H1 (cell line): ENCODE results near the gene OLFML2A. TPM values are rescaled to one million over a fixed set of nuclear protein-coding genes. Genes with fewer than 3 reads are reported as not detected.

ENCODE experiments used
- CTCF ChIP-seq, 3 experiments: IDR thresholded peaks; 1 replicate in 2 of 3; 2 replicates in 1 of 3; pipeline versions ENCODE4 v1.5.1 to v1.6.1; 2011; ENCODE audit warnings: low read length in 3 of 3, mild to moderate bottlenecking in 3 of 3, inconsistent platforms in 2 of 3, low read depth in 1 of 3, moderate library complexity in 1 of 3; ENCODE audit not compliant: insufficient read depth in 1 of 3; ENCODE audit errors: control extremely low read depth in 1 of 3
- EZH2 ChIP-seq: fragments of 200-600 bp; sonication (generic); IDR thresholded peaks from 2 replicates; pipeline ENCODE4 v1.7.1; 2012; ENCODE audit warnings: low read depth, mild to moderate bottlenecking, moderate library complexity, low read length, inconsistent platforms; ENCODE audit not compliant: severe bottlenecking
- polyA plus RNA-seq, 7 experiments: library from polyadenylated mRNA; depleted of rRNA in 3 of 7; stranded (reverse) in 5 of 7; unstranded in 2 of 7; fragments of >200 nt in 5 of 7; fragments of 200-250 nt in 2 of 7; gene quantifications; 1 replicate in 5 of 7; 2 replicates in 1 of 7; 4 replicates in 1 of 7; pipeline versions ENCODE4 v1.2.1 to v1.2.3, GENCODE V29; 2011 to 2013; ENCODE audit warnings: missing spikeins in 2 of 7, mixed read lengths in 2 of 7
- total RNA-seq: library from RNA; stranded (reverse); fragmentation: NEBNext Ultra II Directional; extraction: Animal tissue kit (Norgen Biotek cat#: 25700); gene quantifications from 2 replicates; pipeline ENCODE4 v1.2.1, GENCODE V29; 2021
- TF ChIP-seq, protein P1 (sequence below): IDR thresholded peaks from 2 replicates; pipeline ENCODE4 v1.6.1; 2012; ENCODE audit warnings: low read length, inconsistent platforms

The OLFML2A gene
- total and polyA plus RNA-seq, 2 of the 8 experiments (the other 6 are each of a cell fraction or from before 2014, with no cell fraction given), result 7.8 to 11.5 TPM

DNA sequence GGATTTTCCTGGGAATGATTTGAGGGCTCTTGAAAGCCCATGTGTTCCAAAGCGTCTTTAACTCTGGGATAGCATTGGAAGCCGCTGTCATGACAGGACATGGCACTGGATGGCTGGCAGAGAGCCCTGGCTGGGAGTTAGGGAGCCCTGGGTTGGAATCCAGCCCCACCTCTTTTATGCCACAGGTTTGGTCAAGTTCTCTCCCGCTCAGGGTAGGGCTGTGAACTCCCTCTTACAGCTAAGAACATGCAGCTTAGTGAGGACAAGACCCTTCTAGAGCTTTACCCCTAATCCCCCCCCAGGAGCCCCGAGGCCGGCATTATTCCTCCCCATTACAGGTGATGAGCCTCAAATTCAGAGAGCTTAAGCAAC, 37.2 kb downstream of the OLFML2A start (continued):
- TF ChIP-seq EZH2 (no peak), CTCF (IDR thresholded peaks at IDR 0.05; ENCODE audit: control extremely low read depth in 1 of 3, insufficient read depth in 1 of 3, low read depth in 1 of 3, low read length in 3 of 3) (no peak)
- TF ChIP-seq, protein P1, sequence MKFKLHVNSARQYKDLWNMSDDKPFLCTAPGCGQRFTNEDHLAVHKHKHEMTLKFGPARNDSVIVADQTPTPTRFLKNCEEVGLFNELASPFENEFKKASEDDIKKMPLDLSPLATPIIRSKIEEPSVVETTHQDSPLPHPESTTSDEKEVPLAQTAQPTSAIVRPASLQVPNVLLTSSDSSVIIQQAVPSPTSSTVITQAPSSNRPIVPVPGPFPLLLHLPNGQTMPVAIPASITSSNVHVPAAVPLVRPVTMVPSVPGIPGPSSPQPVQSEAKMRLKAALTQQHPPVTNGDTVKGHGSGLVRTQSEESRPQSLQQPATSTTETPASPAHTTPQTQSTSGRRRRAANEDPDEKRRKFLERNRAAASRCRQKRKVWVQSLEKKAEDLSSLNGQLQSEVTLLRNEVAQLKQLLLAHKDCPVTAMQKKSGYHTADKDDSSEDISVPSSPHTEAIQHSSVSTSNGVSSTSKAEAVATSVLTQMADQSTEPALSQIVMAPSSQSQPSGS, result no peak
